ENCODE data around the gene HNRNPH1. TPM values are rescaled to one million over a fixed set of nuclear protein-coding genes. Genes with fewer than 3 reads are reported as not detected.

Gene HNRNPH1
- total and polyA plus RNA-seq, 7 experiments from 2014 or later, result 120 to 2,239 (median 1,629) TPM

DNA sequence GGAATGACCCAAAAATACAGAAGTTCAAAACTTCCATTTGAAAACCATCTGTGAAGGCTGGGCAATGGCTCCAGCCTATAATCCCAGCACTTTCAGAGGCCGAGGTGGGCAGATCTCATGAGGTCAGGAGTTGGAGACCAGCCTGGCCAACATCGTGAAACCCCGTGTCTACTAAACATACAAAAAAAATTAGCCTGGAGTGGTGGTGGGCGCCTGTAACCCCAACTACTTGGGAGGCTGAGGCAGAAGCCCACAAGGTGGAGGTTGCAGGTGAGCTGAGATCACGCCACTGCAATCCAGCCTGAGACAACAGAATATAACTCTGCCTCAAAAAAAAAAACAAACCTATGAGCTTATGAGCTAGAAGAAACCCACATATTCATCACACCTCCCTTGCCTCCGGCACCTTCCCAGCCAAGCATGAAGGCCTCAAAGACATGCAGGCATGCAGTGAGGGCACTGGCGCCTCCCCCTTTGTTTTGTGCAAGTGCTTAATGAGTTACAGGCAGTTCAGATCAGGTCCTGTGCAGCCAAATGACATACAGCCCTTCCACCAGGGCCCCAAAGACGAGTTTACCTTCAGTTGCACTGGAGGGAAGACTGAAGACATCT lies 9.9 kb downstream of the HNRNPH1 start:
- DNase-seq, result peak in 1 of 9 donors; percentile 21
- POLR2A ChIA-PET, result interaction anchor here (1.0 to 6.2 kb wide), 4 partner anchors 9 to 86 kb away, joined by 3 to 111 read pairs (median 4); partner anchors contain the start of gene HNRNPH1

DNA sequence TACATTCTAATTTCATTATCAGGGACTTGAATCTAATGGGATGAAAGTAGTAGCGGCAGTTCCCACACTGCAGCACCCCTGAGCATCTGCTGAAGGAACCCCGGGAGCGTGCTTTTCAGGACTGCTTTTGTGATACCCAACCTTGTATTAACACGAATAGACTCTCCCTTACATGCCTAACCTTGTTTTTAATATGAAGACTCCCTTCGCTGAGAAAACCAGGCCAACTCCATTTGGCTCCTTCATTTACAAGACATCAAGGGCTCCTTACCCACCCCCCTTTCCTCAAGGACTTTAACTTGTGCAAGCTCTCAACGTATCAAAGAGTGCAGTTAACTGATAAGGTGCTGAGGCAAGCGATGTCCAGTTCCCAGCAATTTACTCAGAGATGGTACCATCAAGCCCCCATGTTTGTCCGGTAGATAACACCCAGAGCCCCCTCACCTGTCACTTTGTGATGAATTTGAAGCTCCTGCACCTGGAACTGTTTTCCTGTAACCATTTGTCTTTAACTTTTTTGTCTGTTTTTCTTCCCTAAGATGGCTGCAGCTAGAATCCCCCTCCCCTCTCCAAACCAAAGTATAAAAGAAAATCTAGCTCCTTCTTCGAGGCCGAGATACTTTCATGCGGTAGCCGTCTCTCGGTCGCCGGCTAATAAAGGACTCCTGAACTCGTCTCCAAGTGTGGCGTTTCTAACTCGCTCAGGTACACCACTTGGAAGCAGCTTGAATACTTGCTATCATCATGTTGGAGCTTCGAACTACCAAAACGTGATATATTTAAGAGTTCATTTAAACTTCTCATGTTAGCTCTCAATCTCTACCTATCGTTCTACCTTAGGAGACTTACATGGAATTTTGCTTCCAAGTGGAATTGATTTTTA lies 10.7 kb downstream of the HNRNPH1 start:
- ATAC-seq (no peak), DNase-seq (no peak)
- Histone ChIP-seq H3K27ac (ENCODE audit: low read depth, low read length) (no peak overlapping the region), H3K36me3 (ENCODE audit: control insufficient read depth in 2 of 3, insufficient read depth in 3 of 3, low read length in 3 of 3) (peaks cover 52 to 88% (median 71%) of the 10 kb centered on the region in 3 experiments), H3K27me3 (ENCODE audit: control insufficient read depth in 2 of 2, insufficient read depth in 2 of 2, low read length in 2 of 2) (no peaks in the 10 kb centered on the region), H3K4me3 (ENCODE audit: low read length) (no peak overlapping the region), H3K4me1 (ENCODE audit: control insufficient read depth in 2 of 2, insufficient read depth in 2 of 2, low read length in 2 of 2) (peaks cover 27 to 33% of the 10 kb centered on the region in 2 donors), H3K9me3 (ENCODE audit: control insufficient read depth in 2 of 3, low read length in 3 of 3) (no peaks in the 10 kb centered on the region)
- Mint-ChIP-seq H3K4me1 (peaks cover 58 to 85% (median 78%) of the 10 kb centered on the region in 7 donors), H3K4me3 (peak overlapping the region in 6 of 10 donors; percentile 4 to 45 (median 31)), H3K27ac (peak overlapping the region; percentile 14 to 80 (median 64)), H3K27me3 (no peaks in the 10 kb centered on the region), H3K9me3 (peaks cover 0 to 4% (median 0%) of the 10 kb centered on the region in 11 donors), H3K36me3 (peaks cover 37 to 70% (median 55%) of the 10 kb centered on the region in 5 donors)
- ChIA-PET CTCF (interaction anchor here (0.7 to 1.2 kb wide), 2 partner anchors 9 to 11 kb away, joined by 3 read pairs; partner anchors contain the start of gene HNRNPH1), POLR2A (interaction anchor here (1.0 to 6.2 kb wide), 4 partner anchors 9 to 87 kb away, joined by 3 to 111 read pairs (median 4); partner anchors contain the start of gene HNRNPH1)
- intact Hi-C loops (cut with micrococcal nuclease), result loop anchor here (1.0 kb wide), 1 partner anchor 8 kb away; no protein-coding TSS in a partner anchor

More for the DNA sequence above, 9.9 kb downstream of the HNRNPH1 start:
- H3K4me1 Mint-ChIP-seq, result peaks cover 58 to 83% (median 76%) of the 10 kb centered on the region in 7 donors
- no peaks in the 10 kb centered on the region for H3K27me3 Mint-ChIP-seq
- H3K36me3 Mint-ChIP-seq, result peaks cover 41 to 74% (median 57%) of the 10 kb centered on the region in 5 donors
- H3K4me3 Mint-ChIP-seq, result peak overlapping the region in 6 of 10 donors; percentile 8 to 45 (median 26)
- no peaks in the 10 kb centered on the region for H3K9me3 ChIP-seq (ENCODE audit: control insufficient read depth in 2 of 3, low read length in 3 of 3)
- H3K27ac Mint-ChIP-seq, result peak overlapping the region in 8 of 9 donors; percentile 42 to 86 (median 72)
- no peaks in the 10 kb centered on the region for H3K27me3 ChIP-seq (ENCODE audit: control insufficient read depth in 2 of 2, insufficient read depth in 2 of 2, low read length in 2 of 2)
- CTCF ChIA-PET, result interaction anchor here (0.7 kb wide), 1 partner anchor 8 kb away, joined by 3 read pairs; no protein-coding TSS in a partner anchor
- peaks cover 59 to 93% (median 75%) of the 10 kb centered on the region in 3 experiments for H3K36me3 ChIP-seq (ENCODE audit: control insufficient read depth in 2 of 3, insufficient read depth in 3 of 3, low read length in 3 of 3)
- peaks cover 0 to 7% (median 0%) of the 10 kb centered on the region in 11 donors for H3K9me3 Mint-ChIP-seq
- no peak overlapping the region for H3K4me3 ChIP-seq (ENCODE audit: low read length)
- intact Hi-C loops (cut with micrococcal nuclease), result loop anchor here (1.0 kb wide), 1 partner anchor 8 kb away; no protein-coding TSS in a partner anchor
- ATAC-seq, result peak; percentile 19
- H3K27ac ChIP-seq (ENCODE audit: low read depth, low read length), result no peak overlapping the region
- H3K4me1 ChIP-seq (ENCODE audit: control insufficient read depth in 2 of 2, insufficient read depth in 2 of 2, low read length in 2 of 2), result peaks cover 27 to 34% of the 10 kb centered on the region in 2 donors

DNA sequence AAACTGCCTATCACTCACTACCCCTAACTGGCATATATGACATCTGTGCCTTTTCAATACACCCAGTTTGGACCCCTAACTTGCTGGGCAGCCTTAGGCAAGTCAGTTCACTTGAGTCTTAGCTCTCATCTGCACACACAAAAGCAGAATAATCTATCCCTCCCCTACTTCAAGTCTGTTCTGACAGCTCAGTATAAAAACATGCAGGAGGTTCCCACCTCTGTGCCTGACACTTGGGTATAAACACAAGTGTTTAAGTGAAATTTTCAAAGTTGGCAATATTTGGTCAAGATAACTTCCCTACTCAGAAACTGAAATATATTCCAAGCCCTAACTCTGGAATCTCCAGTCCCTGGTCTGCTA lies 12.6 kb downstream of the HNRNPH1 start:
- Mint-ChIP-seq H3K4me3 (peak overlapping the region in 1 of 10 donors; percentile 1), H3K9me3 (peaks cover 0 to 4% (median 0%) of the 10 kb centered on the region in 11 donors), H3K27me3 (no peaks in the 10 kb centered on the region), H3K27ac (peak overlapping the region in 6 of 9 donors; percentile 42 to 91 (median 73)), H3K4me1 (peaks cover 39 to 75% (median 64%) of the 10 kb centered on the region in 7 donors), H3K36me3 (peaks cover 22 to 52% (median 41%) of the 10 kb centered on the region in 5 donors)
- ChIA-PET POLR2A (interaction anchor here (6.2 kb wide), 1 partner anchor 11 kb away, joined by 111 read pairs; the partner anchor contains the start of gene HNRNPH1), CTCF (interaction anchor here (1.6 kb wide), 1 partner anchor 9 kb away, joined by 3 read pairs; no protein-coding TSS in a partner anchor)
- H3K9me3 ChIP-seq (ENCODE audit: control insufficient read depth in 2 of 3, low read length in 3 of 3), result no peaks in the 10 kb centered on the region
- intact Hi-C loops (cut with micrococcal nuclease), result no loop called here
- ATAC-seq (no peak), DNase-seq (no peak)
- no peaks in the 10 kb centered on the region for H3K27me3 ChIP-seq (ENCODE audit: control insufficient read depth in 2 of 2, insufficient read depth in 2 of 2, low read length in 2 of 2)
- peaks cover 33 to 88% (median 52%) of the 10 kb centered on the region in 3 experiments for H3K36me3 ChIP-seq (ENCODE audit: control insufficient read depth in 2 of 3, insufficient read depth in 3 of 3, low read length in 3 of 3)
- no peak overlapping the region for H3K27ac ChIP-seq (ENCODE audit: low read depth, low read length)
- H3K4me1 ChIP-seq (ENCODE audit: control insufficient read depth in 2 of 2, insufficient read depth in 2 of 2, low read length in 2 of 2), result peaks cover 14 to 18% of the 10 kb centered on the region in 2 donors
- H3K4me3 ChIP-seq (ENCODE audit: low read length), result no peak overlapping the region

- H3K36me3 Mint-ChIP-seq, result peaks cover 22 to 50% (median 42%) of the 10 kb centered on the region in 5 donors
- H3K27me3 Mint-ChIP-seq, result no peaks in the 10 kb centered on the region
- H3K27ac ChIP-seq (ENCODE audit: low read depth, low read length), result peak overlapping the region; percentile 16
- H3K4me3 Mint-ChIP-seq, result peak overlapping the region in 3 of 10 donors; percentile 46 to 62 (median 46)
- POLR2A ChIA-PET, result interaction anchor here (1.2 to 7.4 kb wide), 3 partner anchors 10 to 59 kb away, joined by 4 to 135 read pairs (median 111); partner anchors contain the start of gene HNRNPH1
- ATAC-seq (no peak), DNase-seq (no peak)
- peaks cover 36 to 69% (median 59%) of the 10 kb centered on the region in 7 donors for H3K4me1 Mint-ChIP-seq
- H3K9me3 Mint-ChIP-seq, result peaks cover 0 to 4% (median 0%) of the 10 kb centered on the region in 11 donors
- H3K36me3 ChIP-seq (ENCODE audit: control insufficient read depth in 2 of 3, insufficient read depth in 3 of 3, low read length in 3 of 3), result peaks cover 27 to 88% (median 46%) of the 10 kb centered on the region in 3 experiments
- no peak overlapping the region for H3K4me3 ChIP-seq (ENCODE audit: low read length)
- intact Hi-C loops (cut with micrococcal nuclease), result no loop called here
- peaks cover 13 to 16% of the 10 kb centered on the region in 2 donors for H3K4me1 ChIP-seq (ENCODE audit: control insufficient read depth in 2 of 2, insufficient read depth in 2 of 2, low read length in 2 of 2)
- no peaks in the 10 kb centered on the region for H3K9me3 ChIP-seq (ENCODE audit: control insufficient read depth in 2 of 3, low read length in 3 of 3)
- CTCF ChIA-PET, result no interaction called here
- peak overlapping the region; percentile 19 to 91 (median 68) for H3K27ac Mint-ChIP-seq
- no peaks in the 10 kb centered on the region for H3K27me3 ChIP-seq (ENCODE audit: control insufficient read depth in 2 of 2, insufficient read depth in 2 of 2, low read length in 2 of 2)
These were observed 13.2 kb downstream of the HNRNPH1 start for GRCh38 chr5:179610109-179610902.

DNA sequence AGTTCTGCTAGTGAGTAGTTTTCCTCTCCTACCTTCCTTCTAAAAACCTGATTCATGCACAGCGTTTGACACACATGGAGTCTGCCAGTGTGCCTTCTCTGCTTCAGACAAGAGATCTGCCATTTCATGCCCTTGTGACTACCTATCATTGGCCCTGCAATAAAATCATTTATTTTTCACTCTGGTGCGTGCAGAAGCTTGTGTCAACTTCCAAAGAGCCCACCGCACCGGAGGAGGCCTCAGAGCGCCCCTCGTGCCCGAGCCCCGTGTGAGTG lies 13.7 kb downstream of the HNRNPH1 start:
- peaks cover 36 to 67% (median 57%) of the 10 kb centered on the region in 7 donors for H3K4me1 Mint-ChIP-seq
- CTCF ChIA-PET, result no interaction called here

More for the DNA sequence above, 13.7 kb downstream of the HNRNPH1 start:
- DNase-seq (no peak), ATAC-seq (no peak)
- POLR2A ChIA-PET, result interaction anchor here (1.2 to 7.4 kb wide), 2 partner anchors 11 to 59 kb away, joined by 4 to 135 read pairs; partner anchors contain the start of gene HNRNPH1
- Histone ChIP-seq H3K4me1 (ENCODE audit: control insufficient read depth in 2 of 2, insufficient read depth in 2 of 2, low read length in 2 of 2) (peaks cover 11 to 16% of the 10 kb centered on the region in 2 donors), H3K9me3 (ENCODE audit: control insufficient read depth in 2 of 3, low read length in 3 of 3) (no peaks in the 10 kb centered on the region), H3K4me3 (ENCODE audit: low read length) (no peak overlapping the region), H3K27ac (ENCODE audit: low read depth, low read length) (peak overlapping the region; percentile 16), H3K36me3 (ENCODE audit: control insufficient read depth in 2 of 3, insufficient read depth in 3 of 3, low read length in 3 of 3) (peaks cover 22 to 86% (median 42%) of the 10 kb centered on the region in 3 experiments), H3K27me3 (ENCODE audit: control insufficient read depth in 2 of 2, insufficient read depth in 2 of 2, low read length in 2 of 2) (no peaks in the 10 kb centered on the region)
- no peaks in the 10 kb centered on the region for H3K27me3 Mint-ChIP-seq
- H3K36me3 Mint-ChIP-seq, result peaks cover 20 to 48% (median 41%) of the 10 kb centered on the region in 5 donors
- H3K4me3 Mint-ChIP-seq, result peak overlapping the region in 5 of 10 donors; percentile 1 to 62 (median 46)
- H3K27ac Mint-ChIP-seq, result peak overlapping the region in 7 of 9 donors; percentile 19 to 82 (median 49)
- intact Hi-C loops (cut with micrococcal nuclease), result no loop called here
- H3K9me3 Mint-ChIP-seq, result peaks cover 0 to 4% (median 0%) of the 10 kb centered on the region in 11 donors
